Measurements from ENCODE around the gene TCEA2. TPM values are rescaled to one million over a fixed set of nuclear protein-coding genes. Genes with fewer than 3 reads are reported as not detected.
A peak's percentile ranks its signal among the peaks of the same experiment; 100 is the strongest.

Gene TCEA2
- total and polyA plus RNA-seq, 2 of the 13 experiments (the other 11 are each of a cell fraction or from before 2014, with no cell fraction given), result 28.1 to 33.7 TPM

GRCh38 chr20:64083804-64084684, 21.0 kb downstream of the TCEA2 start, which contains the start of gene LKAAEAR1 (continued):
- TF ChIP-seq, protein P1, sequence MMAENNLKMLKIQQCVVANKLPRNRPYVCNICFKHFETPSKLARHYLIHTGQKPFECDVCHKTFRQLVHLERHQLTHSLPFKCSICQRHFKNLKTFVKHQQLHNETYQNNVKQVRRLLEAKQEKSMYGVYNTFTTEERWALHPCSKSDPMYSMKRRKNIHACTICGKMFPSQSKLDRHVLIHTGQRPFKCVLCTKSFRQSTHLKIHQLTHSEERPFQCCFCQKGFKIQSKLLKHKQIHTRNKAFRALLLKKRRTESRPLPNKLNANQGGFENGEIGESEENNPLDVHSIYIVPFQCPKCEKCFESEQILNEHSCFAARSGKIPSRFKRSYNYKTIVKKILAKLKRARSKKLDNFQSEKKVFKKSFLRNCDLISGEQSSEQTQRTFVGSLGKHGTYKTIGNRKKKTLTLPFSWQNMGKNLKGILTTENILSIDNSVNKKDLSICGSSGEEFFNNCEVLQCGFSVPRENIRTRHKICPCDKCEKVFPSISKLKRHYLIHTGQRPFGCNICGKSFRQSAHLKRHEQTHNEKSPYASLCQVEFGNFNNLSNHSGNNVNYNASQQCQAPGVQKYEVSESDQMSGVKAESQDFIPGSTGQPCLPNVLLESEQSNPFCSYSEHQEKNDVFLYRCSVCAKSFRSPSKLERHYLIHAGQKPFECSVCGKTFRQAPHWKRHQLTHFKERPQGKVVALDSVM (CRISPR knock-in tag; IDR thresholded peaks at IDR 0.05), result peak; percentile 51; the same call in 1 of the 2 replicates
- TF ChIP-seq NFE2L2 (IDR thresholded peaks at IDR 0.05; ENCODE audit: low read length) (no peak), MYC (CRISPR knock-in tag; IDR thresholded peaks at IDR 0.05; ENCODE audit: borderline replicate concordance) (peak; percentile 50; the same call in 1 of the 2 replicates), ZNF234 (CRISPR knock-in tag; conservative IDR thresholded peaks at IDR 0.05) (0 out of 2 replicates have a peak, but pooled peaks have one; percentile 32), ZNF350 (CRISPR knock-in tag; IDR thresholded peaks at IDR 0.05; ENCODE audit: borderline replicate concordance, low read depth) (peak; percentile 12; the same call in 1 of the 2 replicates), ZSCAN20 (CRISPR knock-in tag; IDR thresholded peaks at IDR 0.05; ENCODE audit: borderline replicate concordance) (no peak), ATF3 (CRISPR knock-in tag; IDR thresholded peaks at IDR 0.05) (peak; percentile 10; the same call in 1 of the 2 replicates), ISL2 (CRISPR knock-in tag; IDR thresholded peaks at IDR 0.05) (no peak), ZSCAN22 (CRISPR knock-in tag; IDR thresholded peaks at IDR 0.05) (0 out of 2 replicates have a peak, but pooled peaks have one; percentile 48), ZNF17 (CRISPR knock-in tag; IDR thresholded peaks at IDR 0.05) (no peak), PAX8 (CRISPR knock-in tag; IDR thresholded peaks at IDR 0.05; ENCODE audit: borderline replicate concordance) (0 out of 2 replicates have a peak, but pooled peaks have one; percentile 49), CC2D1A (CRISPR knock-in tag; IDR thresholded peaks at IDR 0.05) (no peak), HNRNPLL (IDR thresholded peaks at IDR 0.05; ENCODE audit: low read depth, low read length, poor library complexity, severe bottlenecking) (peak; percentile 28), ZNF878 (CRISPR knock-in tag; IDR thresholded peaks at IDR 0.05) (no peak), HCFC1 (IDR thresholded peaks at IDR 0.05; ENCODE audit: low read depth, low read length) (no peak), ZNF546 (CRISPR knock-in tag; conservative IDR thresholded peaks at IDR 0.05) (0 out of 2 replicates have a peak, but pooled peaks have one; percentile 48), TFDP2 (CRISPR knock-in tag; IDR thresholded peaks at IDR 0.05) (0 out of 2 replicates have a peak, but pooled peaks have one; percentile 6)
- TF ChIP-seq, protein P2, sequence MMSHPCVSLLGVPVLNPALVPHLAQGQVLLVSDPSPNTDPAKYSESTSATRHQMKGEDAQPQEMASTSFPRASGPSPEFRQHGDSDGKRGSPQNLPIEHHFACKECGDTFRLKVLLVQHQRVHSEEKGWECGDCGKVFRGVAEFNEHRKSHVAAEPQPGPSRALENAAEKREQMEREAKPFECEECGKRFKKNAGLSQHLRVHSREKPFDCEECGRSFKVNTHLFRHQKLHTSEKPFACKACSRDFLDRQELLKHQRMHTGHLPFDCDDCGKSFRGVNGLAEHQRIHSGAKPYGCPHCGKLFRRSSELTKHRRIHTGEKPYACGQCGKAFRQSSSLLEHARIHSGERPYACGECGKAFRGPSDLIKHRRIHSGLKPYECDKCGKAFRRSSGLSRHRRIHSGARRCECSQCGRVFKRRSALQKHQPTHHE (CRISPR knock-in tag; IDR thresholded peaks at IDR 0.05; ENCODE audit: borderline replicate concordance), result no peak
- TF ChIP-seq, protein P3, sequence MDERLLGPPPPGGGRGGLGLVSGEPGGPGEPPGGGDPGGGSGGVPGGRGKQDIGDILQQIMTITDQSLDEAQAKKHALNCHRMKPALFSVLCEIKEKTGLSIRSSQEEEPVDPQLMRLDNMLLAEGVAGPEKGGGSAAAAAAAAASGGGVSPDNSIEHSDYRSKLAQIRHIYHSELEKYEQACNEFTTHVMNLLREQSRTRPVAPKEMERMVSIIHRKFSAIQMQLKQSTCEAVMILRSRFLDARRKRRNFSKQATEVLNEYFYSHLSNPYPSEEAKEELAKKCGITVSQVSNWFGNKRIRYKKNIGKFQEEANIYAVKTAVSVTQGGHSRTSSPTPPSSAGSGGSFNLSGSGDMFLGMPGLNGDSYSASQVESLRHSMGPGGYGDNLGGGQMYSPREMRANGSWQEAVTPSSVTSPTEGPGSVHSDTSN (CRISPR knock-in tag; IDR thresholded peaks at IDR 0.05), result no peak
- TF ChIP-seq, protein P4, sequence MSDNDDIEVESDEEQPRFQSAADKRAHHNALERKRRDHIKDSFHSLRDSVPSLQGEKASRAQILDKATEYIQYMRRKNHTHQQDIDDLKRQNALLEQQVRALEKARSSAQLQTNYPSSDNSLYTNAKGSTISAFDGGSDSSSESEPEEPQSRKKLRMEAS (IDR thresholded peaks at IDR 0.05), result peak; percentile 79; the same call in 1 of the 2 replicates
